HepG2 (cell line): Measurements from ENCODE around the gene NCOA1. TPM values are rescaled to one million over a fixed set of nuclear protein-coding genes. Genes with fewer than 3 reads are reported as not detected.

Experiments used
- ATAC-seq: fragments of 200-7000 bp; cut with Tn5 transposase; 3 replicates; pipeline ENCODE4 v1.9.1; 2020; ENCODE audit warnings: mild to moderate bottlenecking, moderate library complexity
- BruUV-seq: library from RNA; stranded (reverse); fragments of 400-500 nt; replicated peaks from 2 replicates; lab custom pipeline; 2021; lab: Mats Ljungman, UMichigan
- CTCF ChIA-PET: fragments of 300-600 bp; formaldehyde crosslinking; extraction: SDS; loops from one replicate; lab custom pipeline; 2021; ENCODE audit warnings: low total read pairs, inconsistent platforms, low intra/inter-chr PET ratio; lab: Yijun Ruan, JAX
- POLR2A ChIA-PET: fragments of 350-600 bp; sonication (Branson Sonifier 250); formaldehyde crosslinking; loops from one replicate; lab custom pipeline; 2020; ENCODE audit warnings: antibody characterized with exemption, inconsistent platforms; lab: Yijun Ruan, JAX
- DNase-seq: peaks from one replicate; pipeline ENCODE4 v3.0.0-alpha.2; 2015; ENCODE audit warnings: low spot score
- FAIRE-seq: peaks from 3 replicates; lab custom pipeline; 2011; peaks lifted over from hg19 to GRCh38; lab: Jason Lieb, UNC
- H2AFZ ChIP-seq: one replicate; pipeline ENCODE4 v1.6.1; 2011; ENCODE audit warnings: low read length, inconsistent platforms
- H3K27ac ChIP-seq: fragments of 300-600 bp; 3 replicates; pipeline ENCODE4 v1.8.0; 2011; ENCODE audit warnings: mixed run types, mild to moderate bottlenecking, mixed read lengths, low read length, inconsistent platforms; ENCODE audit not compliant: insufficient read depth; ENCODE audit errors: extremely low read length
- H3K27me3 ChIP-seq, 2 experiments: fragments of 200-600 bp in 1 of 2; 2 replicates in 1 of 2; 3 replicates in 1 of 2; pipeline versions ENCODE4 v1.6.0 to v1.8.0; 2011; ENCODE audit warnings: low read length in 2 of 2, mild to moderate bottlenecking in 2 of 2, moderate library complexity in 2 of 2, inconsistent platforms in 1 of 2; ENCODE audit not compliant: insufficient read depth in 2 of 2, control insufficient read depth in 1 of 2
- H3K36me3 ChIP-seq, 2 experiments: fragments of 200-600 bp in 1 of 2; replicated peaks in 1 of 2; 2 replicates in 1 of 2; 3 replicates in 1 of 2; pipeline versions ENCODE4 v1.5.1 to v1.8.0; 2011; ENCODE audit warnings: low read length in 2 of 2, inconsistent platforms in 1 of 2; ENCODE audit not compliant: insufficient read depth in 2 of 2, control insufficient read depth in 1 of 2
- H3K4me1 ChIP-seq: 2 replicates; pipeline ENCODE4 v1.5.1; 2012; ENCODE audit warnings: low read length, inconsistent platforms; ENCODE audit not compliant: insufficient read depth
- H3K4me2 ChIP-seq: 2 replicates; pipeline ENCODE4 v1.6.0; 2011; ENCODE audit warnings: low read depth, low read length, inconsistent platforms
- H3K4me3 ChIP-seq, 3 experiments: fragments of 200-600 bp in 1 of 3; sonication (generic), shearing (Covaris generic) in 1 of 3; replicated peaks in 1 of 3; 2 replicates each; pipeline ENCODE4 v1.5.1; 2011 to 2016; ENCODE audit warnings: low read length in 3 of 3, inconsistent platforms in 2 of 3, low read depth in 2 of 3, mild to moderate bottlenecking in 2 of 3, control low read depth in 1 of 3, mixed read lengths in 1 of 3; ENCODE audit not compliant: insufficient read depth in 1 of 3
- H3K79me2 ChIP-seq: one replicate; pipeline ENCODE4 v1.6.1; 2011; ENCODE audit warnings: low read length, inconsistent platforms; ENCODE audit not compliant: insufficient read depth
- H3K9ac ChIP-seq: 2 replicates; pipeline ENCODE4 v1.6.0; 2011; ENCODE audit warnings: mild to moderate bottlenecking, low read depth, low read length, inconsistent platforms; ENCODE audit not compliant: insufficient read depth
- H3K9me3 ChIP-seq: 2 replicates; pipeline ENCODE4 v1.5.1; 2012; ENCODE audit warnings: mild to moderate bottlenecking, low read length
- H4K20me1 ChIP-seq: 2 replicates; pipeline ENCODE4 v1.6.0; 2011; ENCODE audit warnings: inconsistent platforms, mild to moderate bottlenecking, low read length, moderate library complexity; ENCODE audit not compliant: insufficient read depth
- HES4 ChIP-seq: sonication (generic); formaldehyde crosslinking; IDR thresholded peaks from 2 replicates; pipeline ENCODE4 v1.9.0; 2021; ENCODE audit warnings: mild to moderate bottlenecking, missing genetic modification reagents, borderline replicate concordance
- HHEX ChIP-seq: IDR thresholded peaks from 2 replicates; pipeline ENCODE4 v1.6.1; 2016; ENCODE audit warnings: control low read depth
- MEIS2 ChIP-seq: sonication (generic); formaldehyde crosslinking; IDR thresholded peaks from 2 replicates; pipeline ENCODE4 v1.9.0; 2021; ENCODE audit warnings: mild to moderate bottlenecking, missing genetic modification reagents
- MIER2 ChIP-seq: IDR thresholded peaks from 2 replicates; pipeline ENCODE4 v1.6.1; 2016; ENCODE audit warnings: missing biosample characterization, missing genetic modification reagents
- NCOR1 ChIP-seq: fragments of 200-600 bp; sonication (generic); IDR thresholded peaks from 2 replicates; pipeline ENCODE4 v1.7.0; 2017; ENCODE audit warnings: antibody characterized with exemption, low read length, borderline replicate concordance
- NR3C1 ChIP-seq: sonication (generic); formaldehyde crosslinking; IDR thresholded peaks from 2 replicates; pipeline ENCODE4 v1.4.0; 2020; ENCODE audit warnings: missing genetic modification reagents
- PAWR ChIP-seq: sonication (generic); formaldehyde crosslinking; IDR thresholded peaks from 2 replicates; pipeline ENCODE4 v1.4.0; 2020; ENCODE audit warnings: missing genetic modification reagents, mild to moderate bottlenecking, borderline replicate concordance
- TAF15 ChIP-seq: fragments of 200-400 bp; formaldehyde crosslinking; IDR thresholded peaks from one replicate; pipeline ENCODE4 v1.6.1; 2018; ENCODE audit warnings: mild to moderate bottlenecking, low read depth, low read length; ENCODE audit not compliant: poor library complexity, severe bottlenecking
- ZNF703 ChIP-seq: sonication (generic); formaldehyde crosslinking; IDR thresholded peaks from 2 replicates; pipeline ENCODE4 v1.5.1; 2020; ENCODE audit warnings: missing genetic modification reagents, mild to moderate bottlenecking, moderate library complexity, borderline replicate concordance
- WGBS: methylation state at CpG from one replicate; pipeline ENCODE4 v1.1.6; 2017; ENCODE audit warnings: low lambda C conversion rate; 5-methylcytosine and 5-hydroxymethylcytosine counted together
- in situ Hi-C: cut with HindIII; loops from 2 replicates; pipeline ENCODE4 v1.10.0; 2017; ENCODE audit warnings: low pct_unique_long_range_greater_than_20kb; ENCODE audit not compliant: extremely low pct_ligation_motif_present
- intact Hi-C: fragments of 100-400 bp; cut with micrococcal nuclease; formaldehyde crosslinking; loops from one replicate; pipeline ENCODE4 v1.10.0; 2022; ENCODE audit not compliant: unreplicated experiment
- polyA plus RNA-seq, 8 experiments: library from polyadenylated mRNA; depleted of rRNA in 3 of 8; stranded (reverse) in 7 of 8; unstranded in 1 of 8; fragments of >200 nt; fragmentation: Illumina TruSeq in 4 of 8; extraction: Trizol in 4 of 8; gene quantifications; 2 replicates each; pipeline versions ENCODE4 v1.2.1 to v1.2.3, GENCODE V29; 2011 to 2016; ENCODE audit warnings: low read depth in 4 of 8, missing spikeins in 1 of 8, mixed read lengths in 1 of 8; ENCODE audit not compliant: insufficient read depth in 1 of 8
- total RNA-seq, 5 experiments: library from RNA; depleted of rRNA; stranded (reverse); fragments of >200 nt; fragmentation: Illumina TruSeq; extraction: Trizol; gene quantifications; 2 replicates each; pipeline ENCODE4 v1.2.3, GENCODE V29; 2016; ENCODE audit warnings: low read depth in 1 of 5
- TF ChIP-seq, protein P1 (sequence below): IDR thresholded peaks from 2 replicates; pipeline ENCODE4 v1.6.1; 2012; ENCODE audit warnings: inconsistent platforms
- TF ChIP-seq, protein P2 (sequence below): sonication (generic); formaldehyde crosslinking; IDR thresholded peaks from 2 replicates; pipeline ENCODE4 v1.5.1; 2020; ENCODE audit warnings: missing genetic modification reagents, mild to moderate bottlenecking, borderline replicate concordance
- TF ChIP-seq, protein P3 (sequence below): conservative IDR thresholded peaks from 2 replicates; pipeline ENCODE4 v1.6.1; 2018; ENCODE audit warnings: missing genetic modification reagents

NCOA1 gene
- total and polyA plus RNA-seq, 2 of the 13 experiments (the other 11 are each of a cell fraction or from before 2014, with no cell fraction given), result 10.0 to 10.4 TPM

DNA sequence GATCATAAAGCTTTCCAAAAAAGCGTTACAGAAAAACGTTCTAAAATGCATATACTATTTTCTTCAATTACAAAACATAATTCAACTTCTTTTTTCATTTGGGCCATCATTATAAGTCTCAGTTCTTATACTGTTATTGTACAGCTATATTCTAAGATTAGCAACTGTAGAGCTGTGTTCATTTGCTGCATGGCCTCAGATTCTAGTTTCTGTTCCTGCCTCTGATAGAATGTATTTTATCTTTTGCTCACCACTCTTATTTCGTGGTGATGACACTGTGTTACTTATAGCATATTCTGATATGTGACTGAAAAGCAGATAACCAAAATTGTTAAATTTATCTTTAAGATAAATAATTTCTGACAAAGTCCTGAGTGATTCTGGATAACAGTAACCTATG lies 234.9 kb downstream of the NCOA1 start:
- WGBS, result 51% methylated on average over 3 of the region's 3 CpGs
- no peaks in the 10 kb centered on the region for H3K9me3 ChIP-seq
- CTCF ChIA-PET, result no interaction called here
- POLR2A ChIA-PET, result no interaction called here
- no peak overlapping the region for H3K9ac ChIP-seq
- in situ Hi-C loops (no loop called here), intact Hi-C loops (no loop called here)
- no peaks in the 10 kb centered on the region for H3K79me2 ChIP-seq
- TF ChIP-seq MEIS2 (CRISPR knock-in tag), result no peak
- TF ChIP-seq NR3C1 (CRISPR knock-in tag), result no peak
- TF ChIP-seq MIER2 (CRISPR knock-in tag), result no peak
- TF ChIP-seq HES4, result no peak
- TF ChIP-seq ZNF703 (CRISPR knock-in tag), result no peak
- TF ChIP-seq, protein P1, sequence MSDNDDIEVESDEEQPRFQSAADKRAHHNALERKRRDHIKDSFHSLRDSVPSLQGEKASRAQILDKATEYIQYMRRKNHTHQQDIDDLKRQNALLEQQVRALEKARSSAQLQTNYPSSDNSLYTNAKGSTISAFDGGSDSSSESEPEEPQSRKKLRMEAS, result no peak
- TF ChIP-seq, protein P2, sequence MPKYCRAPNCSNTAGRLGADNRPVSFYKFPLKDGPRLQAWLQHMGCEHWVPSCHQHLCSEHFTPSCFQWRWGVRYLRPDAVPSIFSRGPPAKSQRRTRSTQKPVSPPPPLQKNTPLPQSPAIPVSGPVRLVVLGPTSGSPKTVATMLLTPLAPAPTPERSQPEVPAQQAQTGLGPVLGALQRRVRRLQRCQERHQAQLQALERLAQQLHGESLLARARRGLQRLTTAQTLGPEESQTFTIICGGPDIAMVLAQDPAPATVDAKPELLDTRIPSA (CRISPR knock-in tag), result no peak
- TF ChIP-seq NCOR1, result no peak
- TF ChIP-seq PAWR (CRISPR knock-in tag), result no peak
- H3K36me3 ChIP-seq, result no peaks in the 10 kb centered on the region
- no peaks in the 10 kb centered on the region for H3K4me1 ChIP-seq
- H4K20me1 ChIP-seq, result no peaks in the 10 kb centered on the region
- no peak overlapping the region for H2AFZ ChIP-seq
- no TSS peak for BruUV-seq
- FAIRE-seq (no peak), DNase-seq (no peak), ATAC-seq (no peak)
- H3K27ac ChIP-seq, result no peak overlapping the region
- H3K4me3 ChIP-seq, result no peak overlapping the region
- H3K4me2 ChIP-seq, result no peak overlapping the region
- no peaks in the 10 kb centered on the region for H3K27me3 ChIP-seq

DNA sequence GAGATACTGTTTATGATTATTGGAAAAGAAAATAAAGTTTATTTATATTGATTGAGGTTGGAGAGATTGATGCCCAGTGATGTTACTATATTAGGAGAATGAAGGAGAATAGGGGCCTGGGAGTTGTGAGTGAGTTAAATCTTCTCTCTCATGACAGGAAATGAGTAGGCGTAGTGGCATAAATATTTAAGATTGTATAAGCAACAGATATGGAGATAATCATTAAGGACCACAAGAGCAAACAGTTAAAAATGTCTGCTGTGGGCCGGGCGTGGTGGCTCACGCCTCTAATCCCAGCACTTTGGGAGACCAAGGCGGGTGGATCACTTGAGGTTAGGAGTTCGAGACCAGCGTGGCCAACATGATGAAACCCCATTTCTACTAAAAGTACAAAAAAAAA lies 239.4 kb downstream of the NCOA1 start:
- H3K4me1 ChIP-seq, result peaks cover 9% of the 10 kb centered on the region; the same call in 1 of the 2 replicates
- H3K36me3 ChIP-seq, result no peaks in the 10 kb centered on the region
- H3K4me3 ChIP-seq, result no peak overlapping the region
- BruUV-seq, result no TSS peak
- H3K4me2 ChIP-seq, result no peak overlapping the region
- H3K9me3 ChIP-seq, result no peaks in the 10 kb centered on the region
- ChIA-PET POLR2A (no interaction called here), CTCF (no interaction called here)
- no peaks in the 10 kb centered on the region for H3K27me3 ChIP-seq
- H3K9ac ChIP-seq, result no peak overlapping the region
- intact Hi-C loops (no loop called here), in situ Hi-C loops (no loop called here)
- WGBS, result 94% methylated on average over 7 of the region's 7 CpGs
- H4K20me1 ChIP-seq, result no peaks in the 10 kb centered on the region
- no peak overlapping the region for H3K27ac ChIP-seq
- FAIRE-seq (no peak), ATAC-seq (no peak), DNase-seq (no peak)
- H3K79me2 ChIP-seq, result no peaks in the 10 kb centered on the region
- no peak overlapping the region for H2AFZ ChIP-seq
- no peak for TF ChIP-seq TAF15
- no peak for TF ChIP-seq HHEX (CRISPR knock-in tag)
- TF ChIP-seq, protein P3, sequence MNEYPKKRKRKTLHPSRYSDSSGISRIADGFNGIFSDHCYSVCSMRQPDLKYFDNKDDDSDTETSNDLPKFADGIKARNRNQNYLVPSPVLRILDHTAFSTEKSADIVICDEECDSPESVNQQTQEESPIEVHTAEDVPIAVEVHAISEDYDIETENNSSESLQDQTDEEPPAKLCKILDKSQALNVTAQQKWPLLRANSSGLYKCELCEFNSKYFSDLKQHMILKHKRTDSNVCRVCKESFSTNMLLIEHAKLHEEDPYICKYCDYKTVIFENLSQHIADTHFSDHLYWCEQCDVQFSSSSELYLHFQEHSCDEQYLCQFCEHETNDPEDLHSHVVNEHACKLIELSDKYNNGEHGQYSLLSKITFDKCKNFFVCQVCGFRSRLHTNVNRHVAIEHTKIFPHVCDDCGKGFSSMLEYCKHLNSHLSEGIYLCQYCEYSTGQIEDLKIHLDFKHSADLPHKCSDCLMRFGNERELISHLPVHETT (CRISPR knock-in tag), result no peak
